ENCODE data around the gene BRD7. TPM values are rescaled to one million over a fixed set of nuclear protein-coding genes. Genes with fewer than 3 reads are reported as not detected.

The BRD7 gene
- total RNA-seq, 2 donors from 2014 or later = 56.9 to 63.5 TPM

DNA sequence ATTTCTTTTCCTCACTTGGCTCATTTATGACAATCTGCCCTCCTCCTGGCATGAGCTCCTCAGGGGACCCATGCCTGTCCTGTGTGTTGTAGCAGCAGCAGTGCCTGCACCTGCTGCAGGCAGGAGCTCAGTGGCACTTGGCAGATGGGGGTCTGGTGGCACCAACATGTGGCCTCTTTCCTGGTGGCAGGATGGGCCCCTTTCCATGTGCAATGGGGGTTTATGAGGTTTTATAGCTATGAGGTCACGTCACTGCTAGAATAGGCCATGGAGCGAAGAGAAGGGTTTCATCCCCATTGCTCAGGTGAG lies 95.5 kb downstream of the BRD7 start:
- Histone ChIP-seq H3K4me1 (ENCODE audit: control insufficient read depth in 1 of 2, low read depth in 2 of 2) (no peaks in the 10 kb centered on the region), H3K36me3 (no peaks in the 10 kb centered on the region), H3K27me3 (replicated peaks; ENCODE audit: insufficient read depth) (no peaks in the 10 kb centered on the region), H3K4me3 (no peak overlapping the region), H3K9me3 (no peaks in the 10 kb centered on the region), H3K27ac (no peak overlapping the region)
- ATAC-seq (ENCODE audit: insufficient number of reproducible peaks, low FRiP score, low read depth) = no peak
- no peak for DNase-seq (ENCODE audit: low spot score)
- TF ChIP-seq, protein P1, sequence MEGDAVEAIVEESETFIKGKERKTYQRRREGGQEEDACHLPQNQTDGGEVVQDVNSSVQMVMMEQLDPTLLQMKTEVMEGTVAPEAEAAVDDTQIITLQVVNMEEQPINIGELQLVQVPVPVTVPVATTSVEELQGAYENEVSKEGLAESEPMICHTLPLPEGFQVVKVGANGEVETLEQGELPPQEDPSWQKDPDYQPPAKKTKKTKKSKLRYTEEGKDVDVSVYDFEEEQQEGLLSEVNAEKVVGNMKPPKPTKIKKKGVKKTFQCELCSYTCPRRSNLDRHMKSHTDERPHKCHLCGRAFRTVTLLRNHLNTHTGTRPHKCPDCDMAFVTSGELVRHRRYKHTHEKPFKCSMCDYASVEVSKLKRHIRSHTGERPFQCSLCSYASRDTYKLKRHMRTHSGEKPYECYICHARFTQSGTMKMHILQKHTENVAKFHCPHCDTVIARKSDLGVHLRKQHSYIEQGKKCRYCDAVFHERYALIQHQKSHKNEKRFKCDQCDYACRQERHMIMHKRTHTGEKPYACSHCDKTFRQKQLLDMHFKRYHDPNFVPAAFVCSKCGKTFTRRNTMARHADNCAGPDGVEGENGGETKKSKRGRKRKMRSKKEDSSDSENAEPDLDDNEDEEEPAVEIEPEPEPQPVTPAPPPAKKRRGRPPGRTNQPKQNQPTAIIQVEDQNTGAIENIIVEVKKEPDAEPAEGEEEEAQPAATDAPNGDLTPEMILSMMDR (IDR thresholded peaks at IDR 0.05) = no peak

DNA sequence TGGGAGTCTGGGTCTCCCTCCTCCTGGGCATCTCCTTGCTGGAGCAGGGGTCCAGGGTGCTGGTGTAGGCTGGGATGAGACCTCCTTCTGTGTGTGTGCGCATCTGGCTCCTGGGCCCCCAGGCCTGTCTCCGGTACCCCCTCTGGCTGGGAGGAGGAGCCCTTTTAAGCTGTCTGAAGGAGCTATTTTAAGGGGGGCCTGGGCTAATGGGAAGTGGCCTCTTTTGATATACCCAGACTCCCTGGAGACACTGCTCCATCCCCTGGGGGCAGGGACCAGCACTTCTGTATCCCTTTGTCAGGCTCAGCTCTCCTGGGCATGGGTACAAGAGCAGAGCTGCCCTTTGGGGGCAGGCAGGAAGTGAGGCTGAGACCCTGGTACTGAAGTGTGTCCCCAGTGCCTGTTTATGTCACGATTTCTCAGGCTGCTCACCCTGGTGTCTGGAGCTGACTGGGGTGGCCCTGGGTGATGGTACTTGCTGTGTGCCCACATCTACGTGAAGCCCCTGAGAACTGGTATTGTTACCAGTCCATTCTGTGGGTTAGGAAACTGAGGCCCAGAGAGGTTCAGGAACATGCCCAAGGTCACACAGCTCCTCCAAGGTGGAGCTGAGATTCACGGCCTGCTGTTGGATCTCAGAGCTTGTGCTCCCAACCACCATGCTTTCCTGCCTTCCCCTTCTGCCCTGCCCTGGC lies 96.0 kb downstream of the BRD7 start:
- no peak overlapping the region for H3K4me3 ChIP-seq
- H3K4me1 ChIP-seq (ENCODE audit: control insufficient read depth in 1 of 2, low read depth in 2 of 2) = no peaks in the 10 kb centered on the region
- ATAC-seq (ENCODE audit: insufficient number of reproducible peaks, low FRiP score, low read depth) (no peak), DNase-seq (ENCODE audit: low spot score) (no peak)
- H3K36me3 ChIP-seq = no peaks in the 10 kb centered on the region
- TF ChIP-seq, protein P1 (IDR thresholded peaks at IDR 0.05) = no peak
- H3K27me3 ChIP-seq (replicated peaks; ENCODE audit: insufficient read depth) = no peaks in the 10 kb centered on the region
- H3K9me3 ChIP-seq = no peaks in the 10 kb centered on the region
- H3K27ac ChIP-seq = no peak overlapping the region

- TF ChIP-seq, protein P1 (IDR thresholded peaks at IDR 0.05) = no peak
- DNase-seq (ENCODE audit: low spot score) = no peak
- peaks cover under 1 to 7% of the 10 kb centered on the region in 2 donors for H3K4me1 ChIP-seq (ENCODE audit: control insufficient read depth in 1 of 2, low read depth in 2 of 2)
- H3K27me3 ChIP-seq (replicated peaks; ENCODE audit: insufficient read depth) = no peaks in the 10 kb centered on the region
- H3K4me3 ChIP-seq = no peak overlapping the region
- no peaks in the 10 kb centered on the region for H3K9me3 ChIP-seq
- no peaks in the 10 kb centered on the region for H3K36me3 ChIP-seq
- H3K27ac ChIP-seq = no peak overlapping the region
- ATAC-seq (ENCODE audit: insufficient number of reproducible peaks, low FRiP score, low read depth) = no peak
Measured at GRCh38 chr16:50272111-50272571, 96.6 kb downstream of the BRD7 start.

DNA sequence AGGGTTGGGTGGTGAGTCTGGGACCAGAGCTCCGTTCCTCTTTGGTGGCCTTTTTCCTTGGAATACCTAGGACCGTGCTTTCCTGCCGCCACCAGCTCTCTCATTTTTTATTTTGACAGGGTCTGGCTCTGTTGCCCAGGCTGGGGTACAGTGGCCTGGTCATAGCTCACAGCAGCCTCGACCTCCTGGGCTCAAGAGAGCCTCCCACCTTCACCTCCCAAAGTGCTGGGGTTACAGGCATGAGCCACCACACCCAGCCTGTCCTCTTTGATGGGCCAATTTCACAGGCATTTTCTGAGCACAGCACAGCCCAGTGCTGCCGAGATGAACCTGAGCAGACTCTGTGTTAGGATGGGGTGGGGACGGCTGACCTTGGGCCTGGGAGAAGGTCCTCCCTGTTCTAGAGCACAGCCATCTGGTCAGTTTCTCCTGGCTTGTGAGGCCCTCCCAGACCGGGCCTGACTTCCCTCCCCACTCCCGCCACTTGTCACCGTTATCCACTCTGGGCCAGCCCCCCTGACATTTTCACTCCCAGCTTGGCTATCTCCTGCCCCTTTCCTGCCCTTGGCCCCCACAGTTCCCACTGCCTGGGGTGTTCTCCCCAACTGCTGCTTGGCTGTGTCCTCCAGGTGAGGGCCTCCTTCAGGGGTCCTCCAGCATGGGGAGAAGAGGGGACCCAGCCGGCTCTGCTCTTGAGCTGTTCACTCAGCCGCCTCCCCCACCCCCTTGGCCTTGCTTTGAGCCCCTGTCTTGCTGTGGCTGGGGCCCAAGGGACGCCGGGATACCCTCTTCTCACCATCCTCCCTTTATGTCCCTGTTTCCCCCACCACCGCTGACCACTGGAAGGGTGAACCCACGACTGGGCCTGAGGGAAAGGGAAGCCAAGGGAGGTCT lies 97.4 kb downstream of the BRD7 start:
- H3K4me3 ChIP-seq = no peak overlapping the region
- H3K9me3 ChIP-seq = no peaks in the 10 kb centered on the region
- TF ChIP-seq, protein P1 (IDR thresholded peaks at IDR 0.05) = no peak
- no peaks in the 10 kb centered on the region for H3K36me3 ChIP-seq
- H3K27ac ChIP-seq = no peak overlapping the region
- no peak for ATAC-seq (ENCODE audit: insufficient number of reproducible peaks, low FRiP score, low read depth)
- H3K4me1 ChIP-seq (ENCODE audit: control insufficient read depth in 1 of 2, low read depth in 2 of 2) = peaks cover 2 to 14% of the 10 kb centered on the region in 2 donors
- no peak for DNase-seq (ENCODE audit: low spot score)
- no peaks in the 10 kb centered on the region for H3K27me3 ChIP-seq (replicated peaks; ENCODE audit: insufficient read depth)

DNA sequence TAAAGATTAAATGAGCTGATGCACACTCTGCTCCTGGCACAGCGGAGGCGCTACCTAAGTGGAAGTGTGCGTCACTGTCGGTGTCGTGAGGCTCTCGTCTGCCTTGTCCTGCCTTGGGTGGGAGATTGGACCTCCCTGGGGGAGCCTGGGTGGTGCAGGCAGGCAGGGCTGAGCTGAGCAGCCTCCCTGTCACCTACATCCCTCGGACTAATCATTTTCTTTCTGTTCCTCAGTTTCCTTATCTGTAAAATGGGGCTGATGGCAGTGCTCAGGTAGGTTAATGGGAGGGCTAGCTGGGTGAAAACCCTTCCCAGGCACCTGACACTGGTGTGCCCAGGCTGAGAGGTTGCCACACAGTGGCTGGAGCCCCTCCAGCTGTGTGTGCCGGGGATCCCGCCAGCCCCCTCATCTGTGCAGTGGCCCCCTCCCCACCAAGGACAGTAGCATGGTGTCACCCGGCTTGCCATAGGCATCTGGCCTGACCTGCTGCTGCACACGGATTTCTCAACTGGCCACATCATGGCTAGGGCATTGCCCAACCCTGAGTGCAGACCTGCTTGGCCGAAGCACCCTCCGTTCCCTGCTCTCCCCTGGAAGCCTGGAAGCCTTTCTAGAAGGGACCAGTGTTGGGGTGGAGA lies 98.2 kb downstream of the BRD7 start:
- no peak overlapping the region for H3K4me3 ChIP-seq
- H3K27ac ChIP-seq = no peak overlapping the region
- no peak for DNase-seq (ENCODE audit: low spot score)
- H3K9me3 ChIP-seq = no peaks in the 10 kb centered on the region
- TF ChIP-seq, protein P1 (IDR thresholded peaks at IDR 0.05) = no peak
- ATAC-seq (ENCODE audit: insufficient number of reproducible peaks, low FRiP score, low read depth) = no peak
- H3K36me3 ChIP-seq = no peaks in the 10 kb centered on the region
- peaks cover 8 to 22% of the 10 kb centered on the region in 2 donors for H3K4me1 ChIP-seq (ENCODE audit: control insufficient read depth in 1 of 2, low read depth in 2 of 2)
- no peaks in the 10 kb centered on the region for H3K27me3 ChIP-seq (replicated peaks; ENCODE audit: insufficient read depth)
